Measurements from ENCODE around the gene TDRD7. TPM values are rescaled to one million over a fixed set of nuclear protein-coding genes. Genes with fewer than 3 reads are reported as not detected.

The TDRD7 gene
- total RNA-seq, 4 donors from 2014 or later, result 9.6 to 18.4 (median 10.8) TPM

DNA sequence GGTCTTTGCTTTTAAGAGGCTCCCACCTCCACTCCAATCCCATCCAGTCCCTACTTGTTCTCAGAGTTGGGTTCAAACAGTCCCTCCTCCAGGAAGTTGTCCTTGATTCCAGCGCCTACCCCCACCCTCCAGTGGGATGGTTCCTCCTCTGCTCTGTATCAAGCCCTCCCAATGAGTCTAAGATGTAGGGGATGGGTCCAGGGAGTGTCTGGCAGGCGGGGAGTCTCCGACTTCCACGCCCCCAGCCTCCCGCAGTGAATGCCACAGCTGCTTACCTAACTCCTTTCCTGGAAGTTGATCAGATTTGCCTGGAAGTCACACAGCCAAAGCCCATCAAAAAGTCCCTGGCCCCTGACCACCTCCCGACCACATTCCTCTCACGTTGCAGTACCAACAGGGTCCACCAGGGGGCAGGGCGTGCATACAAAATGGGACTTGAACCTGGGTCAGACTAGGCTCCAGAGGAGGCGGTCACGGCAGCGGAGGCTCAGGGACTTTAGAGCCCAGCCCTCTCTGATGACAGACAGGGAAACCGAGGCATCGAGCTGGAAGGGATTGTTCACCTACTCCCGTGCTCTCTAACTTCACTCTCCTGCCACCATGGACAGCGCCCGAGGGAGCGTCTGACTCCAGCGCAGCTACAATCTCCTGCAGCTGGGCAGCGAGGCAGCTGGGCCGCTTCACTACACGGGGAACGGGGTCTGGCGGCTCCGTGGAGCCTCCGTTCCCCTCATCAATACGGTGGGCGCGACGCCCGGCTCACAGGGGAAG lies 25.0 kb upstream of the TDRD7 start:
- TF ChIP-seq, protein P1, sequence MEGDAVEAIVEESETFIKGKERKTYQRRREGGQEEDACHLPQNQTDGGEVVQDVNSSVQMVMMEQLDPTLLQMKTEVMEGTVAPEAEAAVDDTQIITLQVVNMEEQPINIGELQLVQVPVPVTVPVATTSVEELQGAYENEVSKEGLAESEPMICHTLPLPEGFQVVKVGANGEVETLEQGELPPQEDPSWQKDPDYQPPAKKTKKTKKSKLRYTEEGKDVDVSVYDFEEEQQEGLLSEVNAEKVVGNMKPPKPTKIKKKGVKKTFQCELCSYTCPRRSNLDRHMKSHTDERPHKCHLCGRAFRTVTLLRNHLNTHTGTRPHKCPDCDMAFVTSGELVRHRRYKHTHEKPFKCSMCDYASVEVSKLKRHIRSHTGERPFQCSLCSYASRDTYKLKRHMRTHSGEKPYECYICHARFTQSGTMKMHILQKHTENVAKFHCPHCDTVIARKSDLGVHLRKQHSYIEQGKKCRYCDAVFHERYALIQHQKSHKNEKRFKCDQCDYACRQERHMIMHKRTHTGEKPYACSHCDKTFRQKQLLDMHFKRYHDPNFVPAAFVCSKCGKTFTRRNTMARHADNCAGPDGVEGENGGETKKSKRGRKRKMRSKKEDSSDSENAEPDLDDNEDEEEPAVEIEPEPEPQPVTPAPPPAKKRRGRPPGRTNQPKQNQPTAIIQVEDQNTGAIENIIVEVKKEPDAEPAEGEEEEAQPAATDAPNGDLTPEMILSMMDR (IDR thresholded peaks at IDR 0.05), result peak; percentile 74 to 90 (median 80)
- TF ChIP-seq POLR2A (IDR thresholded peaks at IDR 0.05), result no peak
- no peak for TF ChIP-seq EP300 (IDR thresholded peaks at IDR 0.05)
- 7 to 10% methylated on average over 8 to 13 of the region's 30 CpGs for WGBS, 2 donors
- Histone ChIP-seq H3K27ac (no peak overlapping the region), H3K4me1 (peaks cover 0 to 8% (median 0%) of the 10 kb centered on the region in 4 donors), H3K4me3 (no peak overlapping the region), H3K27me3 (peaks cover 0 to 15% of the 10 kb centered on the region in 2 donors), H3K36me3 (peaks cover 0 to 5% (median 0%) of the 10 kb centered on the region in 3 donors), H3K9me3 (no peaks in the 10 kb centered on the region)
- DNase-seq (ENCODE audit: low spot score in 2 of 2), result peak; percentile 37 to 73

DNA sequence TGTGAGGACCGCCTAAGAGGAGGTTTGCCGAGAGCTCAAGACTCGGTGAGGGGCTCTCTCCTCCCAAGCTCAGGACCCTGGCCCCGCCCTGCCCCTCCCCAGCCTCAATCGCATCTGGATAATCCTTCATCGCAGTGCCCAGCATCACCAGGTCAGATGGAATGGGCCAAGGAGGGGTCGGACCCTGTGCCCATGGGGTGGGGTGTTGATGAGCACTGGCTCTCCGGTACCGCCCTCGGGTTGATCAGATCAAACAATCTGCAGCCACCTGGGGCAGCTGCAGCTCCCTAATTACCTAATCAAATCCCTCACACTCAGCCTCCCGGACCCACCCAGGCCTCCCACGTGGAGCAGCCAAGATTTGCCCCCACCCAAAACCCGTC lies 24.4 kb upstream of the TDRD7 start:
- peaks cover 0 to 8% (median 0%) of the 10 kb centered on the region in 4 donors for H3K4me1 ChIP-seq
- peaks cover 0 to 15% of the 10 kb centered on the region in 2 donors for H3K27me3 ChIP-seq
- TF ChIP-seq, protein P1 (IDR thresholded peaks at IDR 0.05), result no peak
- no peak for TF ChIP-seq EP300 (IDR thresholded peaks at IDR 0.05)
- TF ChIP-seq POLR2A (IDR thresholded peaks at IDR 0.05), result no peak
- no peak overlapping the region for H3K27ac ChIP-seq
- H3K4me3 ChIP-seq, result no peak overlapping the region
- 41 to 59% methylated on average over 7 to 9 of the region's 13 CpGs for WGBS, 2 donors
- H3K9me3 ChIP-seq, result no peaks in the 10 kb centered on the region
- H3K36me3 ChIP-seq, result peaks cover 0 to 2% (median 0%) of the 10 kb centered on the region in 3 donors
- DNase-seq (ENCODE audit: low spot score in 2 of 2), result no peak

DNA sequence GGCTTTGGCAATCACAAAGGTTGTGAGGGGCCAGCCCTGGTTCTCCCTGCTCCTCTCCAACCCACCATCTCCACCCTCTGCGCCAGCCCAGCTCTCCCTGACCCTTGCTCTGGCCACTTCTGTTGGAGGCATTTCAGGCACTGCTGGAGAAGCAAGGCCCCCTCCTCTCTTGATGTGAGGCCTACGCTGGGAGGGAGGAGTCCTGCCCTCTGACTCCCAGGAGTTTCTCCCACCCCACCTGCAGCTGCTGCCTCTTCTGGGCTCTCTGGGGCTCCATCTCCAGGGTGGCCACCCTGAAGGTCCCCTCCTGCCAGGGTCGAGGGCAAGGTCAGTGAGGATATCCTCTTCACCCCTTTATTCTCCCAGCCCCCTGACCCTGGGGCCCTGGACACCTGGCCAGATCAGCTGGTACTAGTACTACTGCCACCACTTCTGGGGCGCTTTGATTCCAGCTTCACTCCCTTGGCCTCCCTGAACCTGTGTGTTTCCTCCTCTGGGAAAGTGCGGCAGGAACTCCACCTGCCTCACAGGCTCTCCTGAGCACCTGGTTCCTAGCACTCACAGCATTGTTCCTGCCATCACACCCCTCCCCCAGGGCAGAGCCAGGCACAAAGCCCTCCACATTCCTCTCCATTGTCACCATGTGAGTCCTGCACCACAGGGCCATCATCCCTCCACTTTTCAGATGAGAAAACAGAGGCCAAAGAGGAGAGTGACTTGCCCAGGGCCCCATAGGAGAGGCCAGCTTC lies 23.8 kb upstream of the TDRD7 start:
- Histone ChIP-seq H3K36me3 (no peaks in the 10 kb centered on the region), H3K27me3 (peaks cover 0 to 15% of the 10 kb centered on the region in 2 donors), H3K9me3 (no peaks in the 10 kb centered on the region), H3K27ac (no peak overlapping the region), H3K4me3 (no peak overlapping the region), H3K4me1 (peaks cover 0 to 8% (median 0%) of the 10 kb centered on the region in 4 donors)
- WGBS, 2 donors, result 65 to 78% methylated on average over 5 of the region's 5 CpGs
- TF ChIP-seq POLR2A (IDR thresholded peaks at IDR 0.05) (no peak), EP300 (IDR thresholded peaks at IDR 0.05) (no peak)
- TF ChIP-seq, protein P1 (IDR thresholded peaks at IDR 0.05), result no peak
- no peak for DNase-seq (ENCODE audit: low spot score in 2 of 2)

DNA sequence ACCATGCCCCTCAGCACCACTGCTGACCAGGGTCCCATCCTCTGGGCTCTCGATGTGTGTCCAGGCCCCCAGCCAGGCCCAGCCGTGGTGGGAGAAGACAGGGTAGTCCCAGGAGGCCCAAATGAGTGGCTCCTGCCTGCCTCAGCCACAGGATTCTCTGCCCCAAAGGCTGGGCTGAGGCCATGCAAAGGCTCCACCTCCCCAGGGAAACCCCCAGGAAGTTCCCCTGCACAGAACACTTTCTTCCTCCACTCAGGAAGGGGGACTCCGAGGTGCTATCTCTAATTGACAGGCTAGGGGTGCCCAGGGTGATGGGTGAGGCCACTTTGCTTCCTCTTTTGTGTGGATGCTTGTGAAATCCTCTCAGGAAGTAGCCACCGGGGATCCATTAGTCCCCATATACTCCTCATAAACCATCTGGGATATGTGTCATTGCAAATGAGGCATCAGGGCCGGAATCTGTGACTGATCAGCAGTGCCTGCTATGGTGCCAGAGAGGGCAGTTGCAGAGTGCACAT lies 23.1 kb upstream of the TDRD7 start:
- 45 to 54% methylated on average over 4 to 5 of the region's 5 CpGs for WGBS, 2 donors
- TF ChIP-seq EP300 (IDR thresholded peaks at IDR 0.05) (no peak), POLR2A (IDR thresholded peaks at IDR 0.05) (no peak)
- TF ChIP-seq, protein P1 (IDR thresholded peaks at IDR 0.05), result no peak

More for the DNA sequence above, 23.1 kb upstream of the TDRD7 start:
- Histone ChIP-seq H3K4me3 (no peak overlapping the region), H3K27ac (no peak overlapping the region), H3K36me3 (no peaks in the 10 kb centered on the region), H3K27me3 (peaks cover 0 to 15% of the 10 kb centered on the region in 2 donors), H3K4me1 (peaks cover 0 to 8% (median 0%) of the 10 kb centered on the region in 4 donors), H3K9me3 (no peaks in the 10 kb centered on the region)
- no peak for DNase-seq (ENCODE audit: low spot score in 2 of 2)
